ENCODE data around the gene SORBS1. TPM values are rescaled to one million over a fixed set of nuclear protein-coding genes. Genes with fewer than 3 reads are reported as not detected.

The SORBS1 gene
- total and polyA plus RNA-seq, 9 of the 15 experiments (the other 6 are each of a cell fraction or from before 2014, with no cell fraction given): 2.0 to 13.3 (median 6.5) TPM

- DNase-seq (ENCODE audit: extremely low read depth in 1 of 4, low spot score in 3 of 4) (no peak), ATAC-seq (no peak), FAIRE-seq (no peak)
- H3K9me3 ChIP-seq (replicated peaks; ENCODE audit: control insufficient read depth, insufficient read depth, low read depth, low read length): no peaks in the 10 kb centered on the region
- H3K4me1 ChIP-seq (replicated peaks in 1 of 2; ENCODE audit: control insufficient read depth in 2 of 2, insufficient read depth in 2 of 2, low read length in 2 of 2): peaks cover 31 to 62% of the 10 kb centered on the region in 2 experiments
- H3K27ac ChIP-seq (ENCODE audit: extremely low read depth, low read depth, low read length): no peak overlapping the region
- no peak overlapping the region for H3K9ac ChIP-seq (ENCODE audit: insufficient read depth in 1 of 2, low read depth in 2 of 2, low read length in 2 of 2)
- no peaks in the 10 kb centered on the region for H4K20me1 ChIP-seq (replicated peaks; ENCODE audit: control insufficient read depth, insufficient read depth, low read length)
- in situ Hi-C loops (cut with MboI) (no loop called here), intact Hi-C loops (cut with micrococcal nuclease) (no loop called here)
- no peaks in the 10 kb centered on the region; the same call in 2 of the 3 replicates for H3K36me3 ChIP-seq (ENCODE audit: control insufficient read depth, insufficient read depth, low read length)
- no peaks in the 10 kb centered on the region for H3K27me3 ChIP-seq (ENCODE audit: control insufficient read depth in 2 of 2, insufficient read depth in 2 of 2, low read length in 2 of 2)
- no peak for TF ChIP-seq ZBTB8A (IDR thresholded peaks at IDR 0.05; ENCODE audit: partially characterized antibody)
- no peak for TF ChIP-seq PKNOX1 (IDR thresholded peaks at IDR 0.05)
- TF ChIP-seq SRSF9 (IDR thresholded peaks at IDR 0.05; ENCODE audit: borderline replicate concordance, low read depth, low read length): no peak
- TF ChIP-seq ZNF407 (IDR thresholded peaks at IDR 0.05; ENCODE audit: low read depth): no peak
- CTCF ChIA-PET (ENCODE audit: low intra/inter-chr PET ratio): no interaction called here
- 67% methylated on average over 5 of the region's 8 CpGs for WGBS (ENCODE audit: insufficient coverage, low coverage, missing lambda C conversion rate)
- no peak overlapping the region for H3K4me3 ChIP-seq
- H3K9me1 ChIP-seq (ENCODE audit: control insufficient read depth, insufficient read depth, low read length): peaks cover 2% of the 10 kb centered on the region
- H3K4me2 ChIP-seq (ENCODE audit: insufficient read depth, low read length): no peak overlapping the region
- H3K79me2 ChIP-seq (ENCODE audit: control insufficient read depth, insufficient read depth, low read length): peaks cover 19% of the 10 kb centered on the region; the same call in 2 of the 3 replicates
- H2AFZ ChIP-seq (ENCODE audit: low read depth, low read length): no peak overlapping the region
- no TSS peak for BruUV-seq (replicated peaks)
- POLR2A ChIA-PET: no interaction called here
These were observed 24.2 kb downstream of the SORBS1 start for GRCh38 chr10:95536894-95537541.
